Stimulated activated CD4-positive, alpha-beta T cell treated with anti-CD3 and anti-CD28 coated beads, Interleukin-15, amount 100 ng/mL, for 48 hours (primary cell): ENCODE data around the gene POU2AF2.
"Not testable (repeated sequence)": the region's sequence is repeated elsewhere in the genome, so short reads cannot be mapped to it uniquely, and the experiment has no call there.

Experiments used
- DNase-seq, 2 donors: peaks; one replicate each; pipeline ENCODE4 v3.0.0-alpha.2; 2020; ENCODE audit warnings: low read depth in 2 of 2

Gene POU2AF2

GRCh38 chr11:111302298-111302697 lies 56.8 kb downstream of the POU2AF2 start:
- no peak for DNase-seq

DNA sequence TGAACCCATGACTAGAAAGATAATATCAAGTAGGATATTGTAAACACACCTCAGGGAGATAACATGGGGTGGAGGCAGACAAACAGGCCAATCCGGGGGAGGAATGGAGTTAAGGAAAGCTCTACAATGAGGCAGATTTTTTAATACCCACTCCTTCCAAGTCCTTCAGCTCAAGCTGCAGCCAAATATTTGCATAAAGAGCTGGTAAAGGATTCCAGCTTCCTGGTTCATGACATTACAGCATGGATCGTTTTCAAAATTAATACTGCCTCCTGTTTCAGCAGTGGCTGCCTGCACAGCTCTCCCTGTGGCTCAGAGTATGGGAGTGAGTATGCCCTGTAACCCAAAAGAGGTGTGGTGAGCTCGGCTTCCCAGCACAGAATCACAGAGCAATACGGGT lies 57.9 kb downstream of the POU2AF2 start:
- no peak for DNase-seq

- DNase-seq = no peak
Measured at GRCh38 chr11:111305162-111305802, 59.8 kb downstream of the POU2AF2 start.

DNA sequence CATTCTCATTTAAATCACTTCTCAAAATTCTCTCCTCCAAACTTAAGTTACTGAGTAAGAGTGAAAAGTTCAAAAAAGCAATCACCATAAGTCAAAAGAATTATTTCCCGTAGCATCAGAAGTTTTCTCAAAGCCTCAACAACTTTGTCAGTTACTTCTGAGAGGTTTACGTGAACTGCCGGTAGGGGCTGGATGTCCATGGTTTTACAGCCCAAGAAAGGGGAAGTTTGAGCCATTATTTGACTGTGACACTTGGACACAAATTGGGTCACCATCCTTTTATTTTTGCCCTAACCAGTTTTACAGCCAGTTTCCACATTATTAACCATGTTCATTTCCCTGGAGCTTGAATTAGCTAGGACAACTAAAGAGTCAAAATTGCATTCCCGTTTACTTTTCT lies 60.4 kb downstream of the POU2AF2 start:
- no peak for DNase-seq

DNA sequence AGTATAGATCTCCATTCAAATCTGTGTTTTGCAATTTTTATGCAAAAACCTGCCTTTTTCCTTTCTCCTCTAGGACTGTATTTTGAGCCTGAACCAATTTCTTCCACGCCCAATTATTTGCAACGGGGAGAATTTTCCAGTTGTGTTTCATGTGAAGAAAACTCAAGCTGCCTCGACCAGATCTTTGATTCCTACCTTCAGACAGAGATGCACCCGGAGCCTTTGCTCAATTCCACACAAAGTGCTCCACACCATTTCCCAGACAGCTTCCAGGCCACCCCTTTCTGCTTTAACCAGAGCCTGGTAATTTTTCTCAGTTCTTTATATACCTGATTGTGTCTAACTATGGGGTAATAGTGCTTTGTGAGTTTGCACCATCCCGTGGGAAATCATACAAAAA lies 60.8 kb downstream of the POU2AF2 start:
- no peak for DNase-seq

DNA sequence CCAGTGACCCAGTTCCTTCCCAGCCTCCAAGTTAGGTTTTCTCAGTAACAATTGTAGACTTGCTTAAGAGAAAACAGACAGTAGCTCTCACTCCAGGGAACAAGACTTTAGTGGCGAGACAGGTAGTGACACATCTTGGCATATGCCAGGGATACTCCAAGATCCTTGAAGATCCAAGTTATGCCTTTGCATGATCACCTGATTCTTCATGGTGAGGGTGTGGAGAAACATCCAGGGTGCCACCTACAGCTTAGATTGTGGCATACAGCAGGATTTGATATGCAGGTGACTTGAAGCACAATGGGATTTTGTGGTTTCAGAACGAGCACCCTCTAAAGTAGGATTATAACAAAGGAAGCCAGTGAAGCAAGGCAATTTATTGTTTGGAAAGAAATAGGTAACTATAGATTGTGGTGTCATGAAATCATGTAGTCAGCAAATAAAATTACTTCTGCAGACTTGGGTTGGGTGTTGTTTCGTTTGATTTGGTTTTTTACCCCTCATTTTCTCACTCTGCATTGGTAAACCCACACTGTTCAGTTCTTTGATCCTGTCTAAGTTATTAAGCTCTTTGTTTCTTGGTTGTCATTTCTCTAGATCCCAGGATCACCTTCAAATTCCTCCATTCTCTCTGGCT lies 62.1 kb downstream of the POU2AF2 start:
- DNase-seq = no peak

DNA sequence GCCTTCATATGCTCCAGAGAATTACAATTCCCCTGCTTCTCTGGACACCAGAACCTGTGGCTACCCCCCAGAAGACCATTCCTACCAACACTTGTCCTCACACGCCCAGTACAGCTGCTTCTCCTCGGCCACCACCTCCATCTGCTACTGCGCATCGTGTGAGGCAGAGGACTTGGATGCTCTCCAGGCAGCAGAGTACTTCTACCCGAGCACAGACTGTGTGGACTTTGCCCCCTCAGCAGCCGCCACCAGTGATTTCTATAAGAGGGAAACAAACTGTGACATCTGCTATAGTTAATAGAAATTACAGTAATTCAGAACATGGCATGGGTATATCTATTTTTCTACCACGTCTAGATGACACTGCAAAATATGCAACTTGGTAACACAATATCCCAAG lies 62.6 kb downstream of the POU2AF2 start:
- DNase-seq = no peak

- no peak for DNase-seq
Measured at GRCh38 chr11:111309215-111309915, 63.8 kb downstream of the POU2AF2 start.

GRCh38 chr11:111310088-111310487 lies 64.6 kb downstream of the POU2AF2 start:
- DNase-seq = no peak

- DNase-seq = no peak
Measured at GRCh38 chr11:111310723-111311122, 65.2 kb downstream of the POU2AF2 start.

GRCh38 chr11:111312076-111312475 lies 66.6 kb downstream of the POU2AF2 start:
- no peak for DNase-seq

DNA sequence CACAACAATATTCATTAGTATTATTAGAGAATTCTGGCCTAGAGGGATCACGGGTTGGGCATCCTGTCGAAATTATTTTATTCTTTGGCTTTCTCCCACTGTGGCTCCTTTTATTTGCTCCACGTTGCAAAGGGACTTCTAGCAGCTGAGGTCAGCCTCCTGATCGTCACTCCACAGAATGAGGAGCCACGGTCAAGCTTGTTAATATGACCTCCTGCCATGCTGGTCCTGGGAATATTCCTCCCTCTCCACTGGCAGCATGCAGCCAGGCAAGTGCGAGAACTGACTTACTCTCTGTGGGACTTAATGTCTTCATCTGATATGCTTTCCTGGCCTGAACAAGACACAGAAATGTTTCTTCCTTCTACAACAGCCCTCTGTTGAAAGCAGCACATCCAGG lies 73.8 kb downstream of the POU2AF2 start:
- DNase-seq = no peak

GRCh38 chr11:111320199-111320598 lies 74.7 kb downstream of the POU2AF2 start:
- not testable (repeated sequence) for DNase-seq

DNA sequence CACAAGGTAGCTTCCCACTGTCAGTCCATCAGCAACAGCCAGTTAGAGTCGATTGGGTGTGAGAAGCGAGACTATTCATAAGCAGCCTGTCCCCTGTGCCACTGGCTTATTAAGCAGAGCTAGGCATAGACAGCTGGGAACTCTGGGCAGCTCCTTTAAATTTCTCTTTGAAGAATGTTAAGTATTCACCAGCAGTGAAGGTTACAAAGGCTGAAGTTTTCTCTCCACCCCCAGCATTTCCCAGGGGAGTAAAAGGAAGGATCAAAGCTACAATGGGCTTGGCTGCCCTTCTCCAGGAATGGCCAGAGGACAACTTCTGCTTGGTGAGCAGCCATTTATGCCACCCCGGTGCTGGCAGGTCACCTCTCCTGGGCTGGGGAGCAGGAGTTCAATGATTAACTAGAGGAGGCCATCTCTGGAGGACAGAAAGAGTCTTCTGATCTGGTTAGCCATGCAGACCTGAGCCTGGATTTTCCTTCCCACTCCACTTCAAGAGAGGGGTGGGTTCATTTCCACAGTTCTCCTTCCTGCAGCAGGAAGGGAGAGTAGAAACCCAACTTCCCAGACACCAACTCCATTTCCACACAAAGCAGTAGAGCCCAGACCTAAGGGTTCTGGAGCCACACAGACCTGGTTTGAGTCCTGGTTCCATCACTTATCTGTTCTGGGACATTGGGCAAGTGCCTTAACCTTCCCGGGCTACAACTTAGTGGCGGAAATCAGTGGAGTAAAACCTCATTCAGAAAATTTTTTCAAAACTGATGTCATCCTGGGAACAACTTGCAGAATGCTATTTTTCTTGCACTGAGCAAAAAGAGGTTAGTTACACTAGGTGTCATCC lies 75.4 kb downstream of the POU2AF2 start:
- DNase-seq = no peak

GRCh38 chr11:111322534-111322933 lies 77.0 kb downstream of the POU2AF2 start:
- no peak for DNase-seq

DNA sequence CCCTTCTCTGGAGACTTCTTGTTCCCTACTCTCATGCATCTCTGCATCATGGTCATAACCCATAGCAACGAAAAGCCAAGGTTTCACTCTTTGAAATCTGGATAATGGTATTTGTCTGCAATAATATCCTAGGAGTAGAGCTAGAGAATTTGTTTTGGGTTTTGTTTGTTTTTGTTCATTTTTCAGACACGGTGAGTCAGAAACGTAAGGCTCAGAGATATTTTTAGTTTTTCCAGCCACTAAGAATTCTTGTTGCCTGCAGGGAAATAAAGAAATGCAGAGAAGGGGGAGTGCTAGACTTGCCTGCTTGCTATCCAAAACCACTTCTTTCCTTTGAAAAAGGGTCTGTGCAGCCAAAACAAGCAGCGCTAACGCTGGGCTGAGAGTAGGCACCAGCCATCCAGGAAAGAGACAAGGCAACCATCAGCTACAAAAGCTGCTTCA lies 78.8 kb downstream of the POU2AF2 start:
- DNase-seq = no peak

DNA sequence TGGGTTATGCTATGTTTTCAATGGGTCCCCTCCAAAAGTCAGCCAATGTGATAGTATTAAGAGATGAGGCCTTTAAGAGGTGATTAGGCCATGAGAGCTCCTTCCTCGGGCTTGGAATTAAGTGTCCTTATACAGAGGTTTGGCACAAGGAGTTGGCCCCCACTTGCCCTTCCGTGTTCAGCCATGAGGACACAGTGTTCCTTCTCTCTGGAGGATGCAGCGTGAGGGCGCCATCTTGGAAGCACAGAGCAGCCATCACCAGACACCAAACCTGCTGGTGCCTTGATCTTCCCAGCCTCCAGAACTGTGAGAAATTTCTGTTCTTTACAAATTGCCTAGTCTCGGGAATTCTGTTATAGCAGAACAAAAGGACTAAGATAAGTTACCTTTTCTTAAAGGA lies 79.7 kb downstream of the POU2AF2 start:
- no peak for DNase-seq

DNA sequence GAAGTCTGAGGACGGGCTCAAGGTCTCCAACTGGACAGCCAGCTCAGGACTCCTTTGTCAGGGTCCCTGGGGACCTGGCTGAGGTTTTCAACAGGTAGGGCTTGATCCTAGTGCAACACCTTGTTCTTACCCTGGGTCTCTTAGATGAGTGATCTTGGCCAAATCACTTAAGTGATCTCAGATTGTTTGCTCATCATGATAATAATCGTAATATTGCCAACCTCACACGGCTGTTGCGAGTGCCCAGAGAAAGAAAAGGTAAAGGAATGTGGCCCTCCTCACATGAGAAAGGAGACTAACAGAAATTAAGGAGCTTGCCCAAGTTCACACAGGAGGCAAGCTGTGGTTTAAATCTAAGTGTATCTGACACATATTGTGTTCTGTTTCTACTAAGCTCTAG lies 81.3 kb downstream of the POU2AF2 start:
- no peak for DNase-seq

- DNase-seq = no peak
Measured at GRCh38 chr11:111327908-111328624, 82.5 kb downstream of the POU2AF2 start.

DNA sequence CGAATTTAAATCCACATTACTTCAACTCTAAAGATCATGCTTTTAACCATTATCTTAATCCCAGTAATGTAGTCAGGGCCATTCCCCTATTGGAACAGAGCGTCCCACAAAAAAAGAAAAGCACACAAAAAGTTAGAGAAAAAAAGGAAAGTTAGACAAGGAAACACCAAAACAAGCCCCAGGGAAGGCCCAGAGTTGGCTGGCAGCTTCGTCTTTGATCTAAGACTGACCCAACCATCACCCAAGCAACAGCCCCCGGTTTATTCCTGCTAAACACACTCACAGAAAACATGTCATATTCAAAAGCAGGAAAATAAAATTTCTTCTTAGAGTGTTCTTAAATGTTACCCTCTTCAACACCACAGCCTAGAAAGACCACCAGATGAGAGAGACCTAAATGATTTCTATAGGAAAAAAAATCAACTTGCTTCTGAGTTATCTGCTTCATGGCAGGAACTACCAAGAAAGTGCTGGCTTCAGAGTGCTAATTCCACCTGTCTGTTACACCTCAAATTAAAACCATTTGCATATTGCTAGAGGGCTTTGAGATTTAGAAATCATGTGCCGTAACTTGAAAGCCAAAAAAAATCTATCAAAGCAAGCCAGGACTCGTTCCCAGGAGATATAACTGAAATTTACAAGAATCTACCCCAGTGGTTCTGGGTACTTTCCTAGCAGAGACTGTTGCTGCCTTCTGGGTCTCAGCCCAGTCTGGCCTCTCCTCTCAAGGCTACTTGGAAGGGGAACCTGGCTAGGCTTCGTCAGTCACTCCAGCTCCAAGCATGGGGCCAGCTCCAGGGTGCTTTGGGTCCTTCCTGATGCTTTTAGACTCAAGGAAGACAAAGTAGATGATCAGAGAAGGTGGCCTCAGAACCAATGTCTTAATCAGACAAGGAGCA lies 84.0 kb downstream of the POU2AF2 start:
- no peak for DNase-seq
